Omental fat pad (tissue), 4 donors: Measurements from ENCODE around the gene TRIM38. TPM values are rescaled to one million over a fixed set of nuclear protein-coding genes. Genes with fewer than 3 reads are reported as not detected.

Source experiments
- ATAC-seq: fragments of 150-250 bp; one replicate; pipeline ENCODE4 v1.9.1; 2016; ENCODE audit warnings: mild to moderate bottlenecking, moderate library complexity; ENCODE audit not compliant: low FRiP score
- DNase-seq: peaks from one replicate; pipeline ENCODE4 v3.0.0-alpha.2; 2019; ENCODE audit warnings: low spot score
- CTCF ChIP-seq, 3 donors: fragments of 450-650 bp; IDR thresholded peaks; one replicate each; pipeline ENCODE4 v1.5.1; 2016 to 2017; ENCODE audit warnings: antibody characterized with exemption in 3 of 3, mild to moderate bottlenecking in 3 of 3, moderate library complexity in 2 of 3
- total RNA-seq, 4 donors: library from RNA; depleted of rRNA; stranded (reverse); fragments of >200 nt; gene quantifications; one replicate each; pipeline ENCODE4 v1.1.0, GENCODE V29; 2016

The TRIM38 gene
- total RNA-seq, 4 donors from 2014 or later: 7.8 to 21.6 (median 11.7) TPM

- no peak for ATAC-seq
- TF ChIP-seq CTCF (IDR thresholded peaks at IDR 0.05): no peak
- DNase-seq: no peak
These were observed 1.9 kb upstream of the TRIM38 start for GRCh38 chr6:25960734-25961133.

GRCh38 chr6:25961619-25962148 is 918 bp upstream of the TRIM38 start:
- no peak for ATAC-seq
- no peak for DNase-seq
- TF ChIP-seq CTCF (IDR thresholded peaks at IDR 0.05): no peak

- no peak for TF ChIP-seq CTCF (IDR thresholded peaks at IDR 0.05)
- DNase-seq: no peak
- peak; percentile 42 for ATAC-seq
These were observed 973 bp downstream of the TRIM38 start for GRCh38 chr6:25963426-25964123.

GRCh38 chr6:25965058-25965457 is 2.5 kb downstream of the TRIM38 start:
- no peak for ATAC-seq
- no peak for DNase-seq
- no peak for TF ChIP-seq CTCF (IDR thresholded peaks at IDR 0.05)

- ATAC-seq (no peak), DNase-seq (no peak)
- TF ChIP-seq CTCF (IDR thresholded peaks at IDR 0.05): no peak
These were observed 4.1 kb downstream of the TRIM38 start for GRCh38 chr6:25966711-25967110.

GRCh38 chr6:25968769-25969168 is 6.2 kb downstream of the TRIM38 start:
- DNase-seq (no peak), ATAC-seq (peak; percentile 79)
- TF ChIP-seq CTCF (IDR thresholded peaks at IDR 0.05): no peak

GRCh38 chr6:25971187-25971821 is 8.7 kb downstream of the TRIM38 start:
- peak; percentile 77 for ATAC-seq
- TF ChIP-seq CTCF (IDR thresholded peaks at IDR 0.05): no peak
- DNase-seq: no peak
